Measurements from ENCODE around the gene GPR176.
A peak's percentile ranks its signal among the peaks of the same experiment; 100 is the strongest.

GPR176 gene

DNA sequence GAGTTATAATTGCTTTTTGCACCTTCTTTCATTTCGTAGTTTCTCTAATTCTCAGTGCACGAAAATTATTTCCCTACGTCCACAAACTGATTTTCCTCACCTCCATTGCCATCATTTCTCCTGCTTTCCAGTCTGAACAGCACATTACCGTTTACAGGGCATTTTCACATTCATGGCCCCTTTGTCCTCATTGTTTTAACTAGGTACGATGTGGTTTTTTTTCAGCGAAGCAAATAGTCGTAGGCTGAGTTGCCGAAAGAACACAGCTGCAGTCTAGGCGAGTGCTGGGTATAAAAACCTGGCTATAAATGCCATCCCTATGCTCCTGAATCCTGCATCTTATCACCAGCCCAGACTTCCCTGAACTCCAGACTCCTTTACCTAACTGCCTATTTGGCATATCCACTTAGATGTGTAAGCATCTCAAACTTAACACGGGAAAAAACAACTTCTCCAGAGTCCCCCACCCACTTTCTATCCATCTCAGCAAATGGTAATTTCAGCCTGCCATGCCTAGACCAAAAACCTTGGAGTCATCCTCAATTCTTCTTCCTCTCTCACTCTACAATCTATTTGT, 136.7 kb downstream of the GPR176 start:
- DNase-seq (ENCODE audit: low read depth): no peak

DNA sequence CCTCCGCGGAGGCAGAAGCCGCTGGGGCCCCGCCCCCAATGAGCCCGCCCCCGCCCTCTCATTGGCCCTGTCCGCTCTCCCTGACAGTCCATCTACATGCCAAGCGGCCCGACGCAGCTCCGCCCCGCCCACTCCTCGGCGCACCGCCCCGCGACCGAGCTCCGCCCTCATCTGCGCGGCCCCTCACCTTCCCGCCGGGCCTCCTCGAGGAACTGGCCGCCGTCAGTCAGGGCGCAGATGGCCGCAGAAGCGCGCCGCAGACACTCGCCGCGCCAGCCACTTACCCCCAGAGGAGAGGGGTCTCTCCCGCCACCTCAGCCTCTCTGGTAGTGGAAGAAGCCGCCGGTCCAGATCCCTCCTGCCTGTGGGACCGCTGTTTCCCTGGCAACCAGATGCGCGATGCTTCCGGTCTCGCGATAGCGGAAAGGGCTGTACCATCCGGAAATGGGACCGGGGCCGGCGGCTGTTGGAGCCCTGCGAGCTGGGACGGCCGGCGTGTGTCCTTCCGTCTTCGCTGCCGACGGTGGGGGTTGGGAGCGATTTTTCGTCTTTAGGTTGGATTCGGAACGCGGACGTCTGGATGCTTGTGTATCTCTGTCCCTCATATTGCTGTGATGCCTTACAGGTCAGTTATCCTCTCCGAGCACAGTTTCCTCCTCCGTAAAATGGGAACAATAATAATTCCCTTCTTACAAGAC, 137.5 kb downstream of the GPR176 start, which contains the start of gene FSIP1:
FSIP1 (minus strand) TSS at position 401 of the 698 bp plus-strand sequence. CDS start 6,317 bp downstream, outside the sequence.
- peak; percentile 88 for DNase-seq (ENCODE audit: low read depth)

DNA sequence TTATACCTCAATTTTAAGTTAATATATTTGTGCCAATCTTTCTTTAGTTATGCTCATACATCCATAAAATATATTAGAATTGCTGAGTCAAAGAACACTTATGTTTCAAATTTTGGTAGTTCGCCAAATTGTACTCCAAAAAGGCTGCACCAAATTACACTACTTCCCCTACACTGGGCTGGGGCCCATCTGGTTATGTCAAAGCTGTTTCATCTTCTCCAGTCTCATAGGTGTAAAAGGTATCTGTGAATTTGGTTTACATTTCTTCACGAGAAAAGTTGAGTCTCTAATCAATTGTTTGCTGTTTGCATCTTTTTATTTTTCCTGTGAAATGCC, 138.1 kb downstream of the GPR176 start:
- no peak for DNase-seq (ENCODE audit: low read depth)

GRCh38 chr15:39781147-39781966, 138.7 kb downstream of the GPR176 start:
- DNase-seq (ENCODE audit: low read depth): no peak

DNA sequence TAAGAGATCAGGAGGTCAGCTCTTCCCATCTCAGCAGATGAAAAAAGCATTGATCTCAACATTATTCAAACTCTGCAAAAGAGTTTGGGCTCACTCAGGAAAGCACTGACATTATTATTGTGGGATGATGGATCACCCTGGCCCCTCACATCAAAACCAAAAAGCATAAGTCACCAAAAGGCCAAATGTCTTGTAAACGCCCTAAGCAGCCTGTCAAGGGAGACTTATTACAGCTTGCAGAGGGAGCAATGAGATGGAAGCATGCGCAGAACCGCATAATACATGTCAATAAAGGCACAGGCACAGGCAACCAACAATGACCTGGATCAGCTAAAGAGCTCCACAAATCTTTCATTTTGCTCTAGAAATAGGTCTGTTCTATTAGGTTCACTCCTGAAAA, 142.0 kb downstream of the GPR176 start:
- no peak for DNase-seq (ENCODE audit: low read depth)

GRCh38 chr15:39777496-39777895, 142.6 kb downstream of the GPR176 start:
- no peak for DNase-seq (ENCODE audit: low read depth)

DNA sequence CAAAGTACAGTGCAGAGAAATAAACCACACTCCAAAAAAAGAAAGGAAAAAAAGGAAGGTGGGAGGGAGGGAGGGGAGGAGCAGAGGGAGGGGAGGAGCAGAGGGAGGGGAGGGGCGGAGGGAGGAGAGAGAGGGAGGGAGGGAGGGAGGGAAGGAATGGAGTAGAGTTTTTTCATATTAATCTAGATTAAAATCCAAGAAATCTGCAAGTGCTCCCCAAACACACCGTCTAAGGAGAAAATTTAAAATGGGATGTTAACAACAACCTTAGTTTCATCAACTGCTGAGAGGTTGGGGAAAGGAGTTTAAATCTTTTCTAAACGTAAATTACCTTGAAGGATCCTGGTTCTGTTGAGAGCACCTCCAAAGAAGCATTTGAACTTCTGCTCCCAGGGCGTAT, 144.0 kb downstream of the GPR176 start:
- DNase-seq (ENCODE audit: low read depth): no peak

GRCh38 chr15:39774688-39775267, 145.3 kb downstream of the GPR176 start:
- no peak for DNase-seq (ENCODE audit: low read depth)

DNA sequence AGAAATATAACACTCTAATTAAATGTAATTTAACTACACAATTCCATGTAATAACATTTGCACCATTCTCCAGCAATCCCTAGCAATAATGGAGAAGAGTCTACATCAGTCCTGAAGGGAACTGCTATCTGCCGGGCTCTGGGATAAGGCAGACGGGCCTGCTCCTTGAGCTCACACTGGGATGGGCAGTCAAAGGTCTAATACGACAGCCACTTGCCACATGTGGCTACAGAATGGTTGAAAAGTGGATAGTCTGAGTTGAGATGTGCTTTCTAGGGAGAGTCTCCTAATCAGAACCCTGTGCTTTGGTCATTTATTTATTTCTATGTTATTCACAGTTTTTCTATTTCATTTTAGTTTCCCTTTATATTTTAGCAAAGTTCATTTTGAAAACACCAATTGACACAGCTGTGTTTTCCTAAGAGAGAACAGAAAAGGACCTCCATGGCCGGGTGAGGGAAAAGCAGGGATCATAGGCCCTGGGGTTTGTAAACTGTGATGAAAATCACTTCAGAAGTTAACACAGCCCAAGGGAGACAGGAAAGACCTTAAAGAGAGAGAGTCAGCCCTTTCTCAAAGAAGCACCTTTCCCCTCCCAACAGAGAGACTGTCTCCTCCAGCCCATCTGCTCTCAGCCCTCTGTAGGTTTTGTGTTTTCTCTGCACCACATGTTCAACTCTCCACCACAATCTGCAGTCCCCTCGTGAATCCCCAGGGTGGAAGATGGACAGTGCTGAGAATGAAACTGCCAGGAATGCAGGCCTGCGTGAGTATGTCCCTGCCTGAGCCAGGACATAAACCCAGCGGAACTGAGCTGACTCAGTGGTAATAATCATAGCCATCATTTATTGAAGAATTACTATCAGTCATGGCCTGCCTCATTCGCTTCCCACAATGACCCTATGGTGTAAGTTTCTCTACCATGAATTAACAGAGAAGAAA, 149.0 kb downstream of the GPR176 start:
- no peak for DNase-seq (ENCODE audit: low read depth)

DNA sequence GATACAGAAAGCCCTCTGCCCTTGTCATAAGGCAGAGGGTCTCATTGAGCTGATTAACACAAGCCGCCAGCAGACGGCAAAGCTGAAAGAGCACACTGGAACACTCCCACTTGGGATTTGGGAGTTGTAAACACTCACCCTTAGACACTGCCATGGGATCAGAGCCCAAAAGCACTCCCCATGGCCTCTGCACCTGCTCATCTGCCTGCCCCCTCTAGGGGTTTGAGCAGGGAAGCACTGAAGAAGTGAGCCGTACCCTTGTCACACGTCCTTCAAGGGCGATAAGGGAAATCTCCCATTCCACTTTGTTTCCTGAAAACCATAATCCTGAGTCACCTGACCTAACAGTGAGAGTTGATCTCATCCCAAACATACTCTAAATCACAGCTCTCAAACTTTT, 152.1 kb downstream of the GPR176 start:
- DNase-seq (ENCODE audit: low read depth): no peak

GRCh38 chr15:39761006-39761405, 159.1 kb downstream of the GPR176 start:
- DNase-seq (ENCODE audit: low read depth): no peak

GRCh38 chr15:39756806-39757522, 163.1 kb downstream of the GPR176 start:
- no peak for DNase-seq (ENCODE audit: low read depth)

DNA sequence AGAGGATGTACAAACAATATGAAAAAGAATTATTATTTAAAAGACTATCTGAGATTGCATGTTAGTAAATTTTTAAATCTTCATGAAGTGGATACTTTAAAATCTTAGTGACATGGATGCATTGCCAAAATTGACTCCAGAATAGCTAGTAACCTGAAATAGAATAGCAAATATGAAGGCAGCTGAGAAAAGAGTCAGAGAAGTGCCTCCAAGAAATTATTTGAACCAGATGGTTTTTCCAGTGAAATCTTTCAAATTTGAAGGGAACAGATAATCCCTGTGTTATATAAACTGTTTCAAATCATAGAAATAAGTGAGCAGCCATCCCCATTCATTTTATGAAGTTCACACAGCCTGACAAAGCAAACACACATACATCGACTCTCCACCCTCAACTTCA, 167.1 kb downstream of the GPR176 start:
- no peak for DNase-seq (ENCODE audit: low read depth)

GRCh38 chr15:39752246-39752645, 167.8 kb downstream of the GPR176 start:
- no peak for DNase-seq (ENCODE audit: low read depth)
